ENCODE results near the gene ZDHHC3. TPM values are rescaled to one million over a fixed set of nuclear protein-coding genes. Genes with fewer than 3 reads are reported as not detected.

ZDHHC3 gene
- total RNA-seq, result 51.8 and 94.4 TPM in 2 replicates

DNA sequence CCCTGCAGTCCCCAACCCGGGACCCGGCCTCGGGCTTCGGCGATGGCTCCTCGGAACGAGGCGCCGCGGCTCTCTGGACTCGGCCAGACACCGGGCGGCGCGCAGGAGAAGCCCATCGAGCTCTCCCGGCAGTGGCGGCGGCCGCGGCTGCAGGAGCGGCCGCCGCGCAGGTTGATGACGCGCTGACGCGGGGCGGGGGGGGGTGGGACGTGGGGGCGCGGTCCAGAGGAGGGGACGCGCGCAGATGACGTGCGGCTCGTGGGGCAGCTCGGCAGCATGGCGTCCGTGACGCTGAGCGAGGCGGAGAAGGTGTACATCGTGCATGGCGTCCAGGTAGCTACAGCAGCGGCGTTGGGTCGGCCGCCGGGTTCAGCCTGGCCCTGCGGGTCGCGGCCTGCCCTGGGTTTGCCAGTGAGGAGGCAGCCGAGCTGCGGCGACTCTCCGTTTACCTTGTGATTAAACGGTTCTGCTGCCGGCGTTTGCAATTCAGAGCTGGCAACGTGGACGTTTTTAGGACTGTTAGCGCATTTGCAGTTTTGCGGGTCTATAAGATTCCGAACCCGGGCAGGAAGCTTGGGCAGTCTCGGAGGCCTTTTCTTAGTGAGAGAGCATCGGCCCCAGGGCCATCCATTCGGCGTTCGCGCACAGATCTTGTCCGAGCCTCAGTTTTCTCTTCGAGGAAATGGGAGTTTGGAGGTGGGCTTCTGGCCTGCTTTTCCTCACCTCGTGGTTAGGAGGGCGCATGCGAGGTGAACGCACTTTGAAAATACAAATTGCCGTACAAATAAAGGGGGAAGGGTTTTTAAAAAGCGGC lies at the start of gene ZDHHC3, which contains the start of gene EXOSC7:
ZDHHC3 (minus strand) TSS at position 173 of the 814 bp plus-strand sequence. CDS start 16,738 bp downstream, outside the sequence.
EXOSC7 (plus strand) TSS at position 243 of the 814 bp plus-strand sequence; CDS start at position 277, 34 bp downstream.

Other genes starting within 250 kb of the ZDHHC3 start
- 2.8 and 4.3 TPM in 2 replicates for gene ZNF501, start 246.5 kb downstream of the ZDHHC3 start, total RNA-seq
- 11.1 and 21.3 TPM in 2 replicates for gene KIAA1143, start 214.6 kb downstream of the ZDHHC3 start, total RNA-seq
- gene KIF15, start 214.4 kb downstream of the ZDHHC3 start, total RNA-seq, result 0.85 and 2.4 TPM in 2 replicates
- gene TMEM42, start 114.3 kb downstream of the ZDHHC3 start, total RNA-seq, result 12.0 and 22.4 TPM in 2 replicates
- 0.48 TPM in 1 of 2 replicates, not detected in the other for gene TGM4, start 101.6 kb downstream of the ZDHHC3 start, total RNA-seq
- gene EXOSC7, start 70 bp upstream of the ZDHHC3 start, total RNA-seq, result 53.3 and 56.9 TPM in 2 replicates
- not detected in 2 replicates for gene CLEC3B, start 50.1 kb upstream of the ZDHHC3 start, total RNA-seq
- gene CDCP1, start 170.2 kb upstream of the ZDHHC3 start, total RNA-seq, result 52.0 and 107 TPM in 2 replicates

Data from tracheal epithelial cell (primary cell).